Measurements from ENCODE around the gene ATL1. TPM values are rescaled to one million over a fixed set of nuclear protein-coding genes. Genes with fewer than 3 reads are reported as not detected.

The ATL1 gene
- total RNA-seq, 1 donor from 2014 or later, result 8.4 TPM

DNA sequence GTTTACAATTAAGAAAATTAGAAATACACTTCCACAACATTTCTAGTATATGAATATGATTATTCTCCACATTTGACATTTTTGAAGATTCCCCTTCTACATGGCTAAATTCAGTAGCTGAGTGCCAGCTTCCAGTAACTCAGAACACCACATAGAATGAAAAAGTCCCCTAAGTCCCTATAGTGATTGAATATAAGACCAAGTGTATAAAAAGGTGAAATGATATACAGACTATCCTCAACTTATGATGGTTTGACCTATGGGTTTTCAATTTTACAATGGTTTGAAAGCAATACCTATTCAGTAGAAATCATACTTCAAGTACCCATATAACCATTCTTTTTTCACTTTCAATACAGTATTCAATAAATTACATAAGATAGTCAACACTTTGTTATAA lies 15.8 kb downstream of the ATL1 start:
- ATAC-seq, result no peak
- Histone ChIP-seq H3K4me1 (no peaks in the 10 kb centered on the region), H3K36me3 (no peaks in the 10 kb centered on the region), H3K4me3 (no peak overlapping the region), H3K27ac (no peak overlapping the region), H3K27me3 (ENCODE audit: low read depth) (no peaks in the 10 kb centered on the region), H3K9me3 (peaks cover 4% of the 10 kb centered on the region)
- no peak for DNase-seq
- TF ChIP-seq, protein P1, sequence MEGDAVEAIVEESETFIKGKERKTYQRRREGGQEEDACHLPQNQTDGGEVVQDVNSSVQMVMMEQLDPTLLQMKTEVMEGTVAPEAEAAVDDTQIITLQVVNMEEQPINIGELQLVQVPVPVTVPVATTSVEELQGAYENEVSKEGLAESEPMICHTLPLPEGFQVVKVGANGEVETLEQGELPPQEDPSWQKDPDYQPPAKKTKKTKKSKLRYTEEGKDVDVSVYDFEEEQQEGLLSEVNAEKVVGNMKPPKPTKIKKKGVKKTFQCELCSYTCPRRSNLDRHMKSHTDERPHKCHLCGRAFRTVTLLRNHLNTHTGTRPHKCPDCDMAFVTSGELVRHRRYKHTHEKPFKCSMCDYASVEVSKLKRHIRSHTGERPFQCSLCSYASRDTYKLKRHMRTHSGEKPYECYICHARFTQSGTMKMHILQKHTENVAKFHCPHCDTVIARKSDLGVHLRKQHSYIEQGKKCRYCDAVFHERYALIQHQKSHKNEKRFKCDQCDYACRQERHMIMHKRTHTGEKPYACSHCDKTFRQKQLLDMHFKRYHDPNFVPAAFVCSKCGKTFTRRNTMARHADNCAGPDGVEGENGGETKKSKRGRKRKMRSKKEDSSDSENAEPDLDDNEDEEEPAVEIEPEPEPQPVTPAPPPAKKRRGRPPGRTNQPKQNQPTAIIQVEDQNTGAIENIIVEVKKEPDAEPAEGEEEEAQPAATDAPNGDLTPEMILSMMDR (IDR thresholded peaks at IDR 0.05), result no peak
- intact Hi-C loops (cut with DNase I), result no loop called here

DNA sequence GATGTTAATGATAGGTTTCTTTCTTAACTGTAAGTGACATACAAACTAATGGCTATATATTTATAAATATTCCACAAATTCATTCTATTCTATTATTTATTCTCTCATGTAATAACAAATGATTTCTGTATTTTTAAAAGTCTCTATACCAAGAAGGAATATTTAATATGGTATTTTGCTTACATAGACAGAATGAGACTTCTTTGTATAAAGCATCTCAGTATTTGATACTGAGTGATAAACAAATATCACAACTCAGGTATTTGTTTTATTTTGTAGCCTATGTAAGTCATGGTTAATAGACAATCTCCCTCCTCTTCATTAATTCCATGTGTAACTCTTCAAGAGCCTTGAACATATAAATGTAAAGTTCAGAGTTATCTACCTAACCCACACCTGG lies 18.0 kb downstream of the ATL1 start:
- no peaks in the 10 kb centered on the region for H3K36me3 ChIP-seq
- no peak overlapping the region for H3K27ac ChIP-seq
- TF ChIP-seq, protein P1 (IDR thresholded peaks at IDR 0.05), result no peak
- intact Hi-C loops (cut with DNase I), result no loop called here
- ATAC-seq (no peak), DNase-seq (no peak)
- H3K27me3 ChIP-seq (ENCODE audit: low read depth), result no peaks in the 10 kb centered on the region
- H3K4me3 ChIP-seq, result no peak overlapping the region
- no peaks in the 10 kb centered on the region for H3K9me3 ChIP-seq
- H3K4me1 ChIP-seq, result no peaks in the 10 kb centered on the region

DNA sequence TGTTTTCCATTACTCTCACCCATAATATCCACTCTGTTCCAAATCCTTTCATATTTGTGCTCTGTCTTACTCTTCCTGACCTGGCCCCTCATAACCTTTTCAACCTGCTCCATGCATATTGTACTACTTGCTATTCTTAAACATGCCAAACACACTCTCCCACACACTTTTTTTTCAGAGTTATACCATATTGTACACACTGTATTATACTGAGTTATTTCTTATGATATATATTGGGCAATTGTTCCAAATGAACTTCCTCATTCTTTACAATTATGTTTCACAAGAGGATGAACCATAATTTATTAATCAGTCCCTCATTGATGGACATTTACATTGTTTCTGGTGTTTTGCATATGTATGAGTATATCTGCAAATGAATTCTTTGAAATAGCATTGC lies 18.5 kb downstream of the ATL1 start:
- H3K27ac ChIP-seq, result no peak overlapping the region
- DNase-seq, result no peak
- H3K4me3 ChIP-seq, result no peak overlapping the region
- no peaks in the 10 kb centered on the region for H3K4me1 ChIP-seq
- no peaks in the 10 kb centered on the region for H3K27me3 ChIP-seq (ENCODE audit: low read depth)
- TF ChIP-seq, protein P1 (IDR thresholded peaks at IDR 0.05), result no peak
- intact Hi-C loops (cut with DNase I), result no loop called here
- no peak for ATAC-seq
- H3K36me3 ChIP-seq, result no peaks in the 10 kb centered on the region
- no peaks in the 10 kb centered on the region for H3K9me3 ChIP-seq

DNA sequence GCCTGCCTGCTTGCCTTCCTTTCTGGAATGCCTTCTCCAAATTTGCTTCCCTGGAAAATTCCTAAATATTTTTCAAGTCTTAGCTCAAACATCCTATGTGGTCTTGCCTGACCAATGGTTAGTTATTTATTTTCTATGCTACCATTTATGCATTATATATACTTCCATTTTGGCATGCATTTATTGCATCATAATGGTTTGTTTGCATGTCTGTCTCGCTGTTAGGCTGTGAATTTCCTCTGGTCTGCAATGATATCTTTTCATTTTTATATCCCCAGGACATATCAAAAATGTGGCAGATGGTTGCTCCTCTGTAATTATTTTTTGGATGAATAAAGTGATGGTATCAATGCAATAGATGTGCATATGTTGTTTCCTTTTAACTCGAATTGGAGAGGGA lies 30.5 kb downstream of the ATL1 start:
- TF ChIP-seq, protein P1 (IDR thresholded peaks at IDR 0.05), result no peak
- intact Hi-C loops (cut with DNase I), result no loop called here
- ATAC-seq, result no peak

GRCh38 chr14:50594577-50595316 lies 34.8 kb downstream of the ATL1 start:
- Histone ChIP-seq H3K36me3 (no peaks in the 10 kb centered on the region), H3K4me3 (no peak overlapping the region), H3K4me1 (no peaks in the 10 kb centered on the region), H3K9me3 (no peaks in the 10 kb centered on the region), H3K27me3 (ENCODE audit: low read depth) (no peaks in the 10 kb centered on the region), H3K27ac (no peak overlapping the region)
- ATAC-seq (no peak), DNase-seq (no peak)
- intact Hi-C loops (cut with DNase I), result no loop called here
- TF ChIP-seq, protein P1 (IDR thresholded peaks at IDR 0.05), result no peak

More for the DNA sequence above, 30.5 kb downstream of the ATL1 start:
- Histone ChIP-seq H3K4me1 (no peaks in the 10 kb centered on the region), H3K9me3 (no peaks in the 10 kb centered on the region), H3K4me3 (no peak overlapping the region), H3K36me3 (no peaks in the 10 kb centered on the region), H3K27me3 (ENCODE audit: low read depth) (no peaks in the 10 kb centered on the region), H3K27ac (no peak overlapping the region)
- no peak for DNase-seq

All from lower lobe of right lung (tissue), 2 donors.